SK-N-MC (cell line): ENCODE measurements around the gene EXOSC6.
"Not testable (repeated sequence)": the region's sequence is repeated elsewhere in the genome, so short reads cannot be mapped to it uniquely, and the experiment has no call there.

ENCODE experiments used
- EZH2 ChIP-seq: fragments of 200-600 bp; sonication (generic); IDR thresholded peaks from one replicate; pipeline ENCODE4 v1.6.1; 2017; ENCODE audit warnings: antibody characterized with exemption
- POLR2AphosphoS5 ChIP-seq: IDR thresholded peaks from 2 replicates; pipeline ENCODE4 v1.6.1; 2012; ENCODE audit warnings: mild to moderate bottlenecking, low read depth, low read length, borderline replicate concordance

GRCh38 chr16:70292148-70292547, 40.4 kb upstream of the EXOSC6 start:
- TF ChIP-seq POLR2AphosphoS5, EZH2: not testable (repeated sequence)
